Activated CD8-positive, alpha-beta T cell treated with anti-CD3 and anti-CD28 coated beads for 36 hours (primary cell): Measurements from ENCODE around the gene POLN. TPM values are rescaled to one million over a fixed set of nuclear protein-coding genes. Genes with fewer than 3 reads are reported as not detected.

ENCODE experiments used
- ATAC-seq: fragments of 200-7000 bp; cut with Tn5 transposase; one replicate; pipeline ENCODE4 v1.10.0; 2021; ENCODE audit warnings: mild to moderate bottlenecking, moderate library complexity
- CTCF ChIA-PET: fragments of 350-600 bp; sonication (Branson Sonifier 250); formaldehyde crosslinking; loops from one replicate; lab custom pipeline; 2021; ENCODE audit warnings: antibody characterized with exemption; lab: Charles Lee
- POLR2A ChIA-PET: fragments of 350-600 bp; sonication (Branson Sonifier 250); formaldehyde crosslinking; loops from one replicate; lab custom pipeline; 2021; ENCODE audit warnings: antibody characterized with exemption; lab: Charles Lee
- DNase-seq: peaks from one replicate; pipeline ENCODE4 v3.0.0-alpha.2; 2020
- H3K27ac Mint-ChIP-seq: one replicate; pipeline ENCODE4 v1.8.0; 2021; ENCODE audit warnings: mild to moderate bottlenecking, mixed read lengths
- H3K27me3 Mint-ChIP-seq: one replicate; pipeline ENCODE4 v1.8.0; 2021; ENCODE audit warnings: mixed read lengths
- H3K36me3 Mint-ChIP-seq: one replicate; pipeline ENCODE4 v1.8.0; 2021; ENCODE audit warnings: low read depth, mixed read lengths
- H3K4me1 Mint-ChIP-seq: one replicate; pipeline ENCODE4 v1.8.0; 2021; ENCODE audit warnings: low read depth, mixed read lengths
- H3K4me3 Mint-ChIP-seq: one replicate; pipeline ENCODE4 v1.8.0; 2021; ENCODE audit warnings: mild to moderate bottlenecking, moderate library complexity, mixed read lengths
- H3K9me3 Mint-ChIP-seq: one replicate; pipeline ENCODE4 v1.8.0; 2021; ENCODE audit warnings: mixed read lengths
- intact Hi-C: fragments of 100-400 bp; cut with micrococcal nuclease; formaldehyde crosslinking; loops from one replicate; pipeline ENCODE4 v1.10.0; 2022
- total RNA-seq, 2 experiments: library from RNA; stranded (reverse); gene quantifications; one replicate each; pipeline ENCODE4 v1.2.3, GENCODE V29; 2021
- TF ChIP-seq, protein P1 (sequence below): fragments of 200-600 bp; IDR thresholded peaks from one replicate; pipeline ENCODE4 v1.8.0; 2022; ENCODE audit warnings: antibody characterized with exemption, mild to moderate bottlenecking

Gene POLN
- total RNA-seq, 2 experiments from 2014 or later: 2.1 to 2.9 TPM

DNA sequence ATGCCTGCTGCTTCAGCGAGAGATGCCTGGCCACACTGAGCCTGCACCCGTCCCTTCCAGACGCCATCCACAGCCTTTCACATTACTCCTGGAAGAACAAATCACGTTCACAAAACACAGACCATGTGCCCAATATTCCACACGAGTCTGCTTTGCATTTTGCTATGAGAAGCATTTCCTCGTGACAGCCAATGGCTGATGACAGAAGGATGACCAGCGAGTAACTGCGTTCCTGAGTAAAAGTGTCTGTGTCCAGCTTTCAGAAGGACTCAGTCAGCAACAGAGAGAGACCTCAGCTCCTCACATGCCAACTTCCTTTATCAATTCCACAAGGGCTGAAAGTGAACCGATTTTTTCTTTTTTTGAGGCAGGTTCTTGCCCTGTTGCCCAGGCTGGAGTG is 163.3 kb downstream of the POLN start:
- no peak overlapping the region for H3K27ac Mint-ChIP-seq
- DNase-seq (no peak), ATAC-seq (no peak)
- CTCF ChIA-PET: no interaction called here
- no peaks in the 10 kb centered on the region for H3K36me3 Mint-ChIP-seq
- intact Hi-C loops: no loop called here
- no peak overlapping the region for H3K4me3 Mint-ChIP-seq
- H3K9me3 Mint-ChIP-seq: no peaks in the 10 kb centered on the region
- H3K27me3 Mint-ChIP-seq: no peaks in the 10 kb centered on the region
- TF ChIP-seq, protein P1, sequence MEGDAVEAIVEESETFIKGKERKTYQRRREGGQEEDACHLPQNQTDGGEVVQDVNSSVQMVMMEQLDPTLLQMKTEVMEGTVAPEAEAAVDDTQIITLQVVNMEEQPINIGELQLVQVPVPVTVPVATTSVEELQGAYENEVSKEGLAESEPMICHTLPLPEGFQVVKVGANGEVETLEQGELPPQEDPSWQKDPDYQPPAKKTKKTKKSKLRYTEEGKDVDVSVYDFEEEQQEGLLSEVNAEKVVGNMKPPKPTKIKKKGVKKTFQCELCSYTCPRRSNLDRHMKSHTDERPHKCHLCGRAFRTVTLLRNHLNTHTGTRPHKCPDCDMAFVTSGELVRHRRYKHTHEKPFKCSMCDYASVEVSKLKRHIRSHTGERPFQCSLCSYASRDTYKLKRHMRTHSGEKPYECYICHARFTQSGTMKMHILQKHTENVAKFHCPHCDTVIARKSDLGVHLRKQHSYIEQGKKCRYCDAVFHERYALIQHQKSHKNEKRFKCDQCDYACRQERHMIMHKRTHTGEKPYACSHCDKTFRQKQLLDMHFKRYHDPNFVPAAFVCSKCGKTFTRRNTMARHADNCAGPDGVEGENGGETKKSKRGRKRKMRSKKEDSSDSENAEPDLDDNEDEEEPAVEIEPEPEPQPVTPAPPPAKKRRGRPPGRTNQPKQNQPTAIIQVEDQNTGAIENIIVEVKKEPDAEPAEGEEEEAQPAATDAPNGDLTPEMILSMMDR: no peak
- H3K4me1 Mint-ChIP-seq: no peaks in the 10 kb centered on the region
- POLR2A ChIA-PET: no interaction called here

DNA sequence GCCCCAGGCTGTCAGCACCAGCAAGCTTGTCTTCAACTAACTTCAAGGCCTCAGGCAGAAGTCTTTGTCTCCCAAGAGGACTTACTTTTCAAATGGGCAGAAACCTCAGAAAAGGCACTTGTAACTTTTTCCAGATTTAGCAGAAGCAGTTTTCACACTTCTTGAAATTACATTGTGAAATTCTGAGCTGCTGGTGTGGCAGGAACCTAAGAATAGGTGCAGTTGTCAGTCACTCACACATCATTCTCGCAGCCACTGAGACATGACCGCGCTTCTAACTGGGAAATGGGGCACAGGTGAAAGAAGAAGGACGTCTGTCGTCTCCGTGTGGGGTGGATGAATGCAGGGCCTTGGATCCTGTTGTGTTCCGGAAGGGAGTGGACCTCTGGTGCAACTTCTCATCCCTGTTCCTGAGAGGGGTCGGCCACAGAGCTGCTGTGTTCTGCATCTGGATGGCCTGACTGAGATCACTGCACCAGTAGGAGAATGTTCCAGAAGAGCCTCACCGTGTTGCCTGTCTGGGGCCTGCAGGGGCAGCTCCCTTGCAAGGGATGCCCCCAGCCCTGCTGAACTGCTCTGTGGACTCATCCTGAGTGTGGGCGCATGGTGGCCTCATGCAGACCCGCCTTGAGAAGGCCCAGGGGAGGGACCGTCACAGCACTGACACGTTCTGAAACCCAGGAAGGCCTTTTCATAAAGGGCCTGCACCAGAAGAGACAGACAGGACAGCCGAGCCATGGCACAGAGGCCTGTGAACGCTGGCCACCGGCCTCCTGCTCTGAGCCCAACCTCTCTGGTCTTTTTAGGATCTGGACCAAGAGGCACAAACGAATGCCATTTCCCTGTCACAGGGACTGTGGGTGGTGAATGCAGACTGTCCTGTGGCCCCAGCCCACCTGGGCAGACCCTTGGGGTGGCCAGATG is 164.1 kb downstream of the POLN start:
- ChIA-PET CTCF (no interaction called here), POLR2A (no interaction called here)
- intact Hi-C loops: no loop called here
- Mint-ChIP-seq H3K36me3 (no peaks in the 10 kb centered on the region), H3K4me1 (no peaks in the 10 kb centered on the region), H3K27me3 (no peaks in the 10 kb centered on the region), H3K27ac (no peak overlapping the region), H3K4me3 (no peak overlapping the region), H3K9me3 (no peaks in the 10 kb centered on the region)
- DNase-seq (no peak), ATAC-seq (no peak)
- TF ChIP-seq, protein P1: no peak

DNA sequence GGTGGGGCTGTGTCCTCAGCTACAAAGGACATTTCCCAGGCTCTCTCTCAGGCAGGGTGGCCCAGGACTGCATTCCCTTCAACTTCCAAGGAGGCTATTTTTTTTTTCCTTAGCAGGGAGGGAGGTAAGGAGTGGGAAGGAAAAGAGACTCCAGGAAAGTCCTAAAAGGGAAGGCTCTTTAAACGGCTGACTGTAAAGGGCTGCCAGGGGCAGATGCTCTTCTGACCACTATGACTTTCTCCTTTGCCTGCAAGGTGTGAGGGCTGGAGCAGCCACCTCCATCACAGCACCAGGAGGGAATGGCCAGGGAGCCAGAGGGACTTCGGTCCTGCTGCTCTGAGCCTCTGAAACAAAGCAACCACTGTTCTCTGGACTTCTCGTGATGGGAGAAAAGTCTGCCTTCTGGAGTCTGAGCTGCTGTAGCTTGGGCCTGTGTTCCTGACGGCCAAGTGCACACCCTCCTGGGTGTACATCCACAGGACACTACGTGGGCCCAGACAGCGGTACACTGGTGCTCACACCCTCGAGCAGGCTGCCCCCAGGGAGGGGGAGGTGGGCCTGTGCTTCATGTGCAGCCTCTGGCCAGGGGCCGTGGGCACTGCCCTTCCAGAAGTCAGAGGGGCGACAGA is 164.9 kb downstream of the POLN start:
- H3K9me3 Mint-ChIP-seq: no peaks in the 10 kb centered on the region
- TF ChIP-seq, protein P1: no peak
- ChIA-PET CTCF (no interaction called here), POLR2A (no interaction called here)
- no peaks in the 10 kb centered on the region for H3K4me1 Mint-ChIP-seq
- ATAC-seq: no peak
- intact Hi-C loops: no loop called here
- H3K36me3 Mint-ChIP-seq: no peaks in the 10 kb centered on the region
- no peaks in the 10 kb centered on the region for H3K27me3 Mint-ChIP-seq
- no peak overlapping the region for H3K27ac Mint-ChIP-seq
- no peak for DNase-seq
- no peak overlapping the region for H3K4me3 Mint-ChIP-seq

DNA sequence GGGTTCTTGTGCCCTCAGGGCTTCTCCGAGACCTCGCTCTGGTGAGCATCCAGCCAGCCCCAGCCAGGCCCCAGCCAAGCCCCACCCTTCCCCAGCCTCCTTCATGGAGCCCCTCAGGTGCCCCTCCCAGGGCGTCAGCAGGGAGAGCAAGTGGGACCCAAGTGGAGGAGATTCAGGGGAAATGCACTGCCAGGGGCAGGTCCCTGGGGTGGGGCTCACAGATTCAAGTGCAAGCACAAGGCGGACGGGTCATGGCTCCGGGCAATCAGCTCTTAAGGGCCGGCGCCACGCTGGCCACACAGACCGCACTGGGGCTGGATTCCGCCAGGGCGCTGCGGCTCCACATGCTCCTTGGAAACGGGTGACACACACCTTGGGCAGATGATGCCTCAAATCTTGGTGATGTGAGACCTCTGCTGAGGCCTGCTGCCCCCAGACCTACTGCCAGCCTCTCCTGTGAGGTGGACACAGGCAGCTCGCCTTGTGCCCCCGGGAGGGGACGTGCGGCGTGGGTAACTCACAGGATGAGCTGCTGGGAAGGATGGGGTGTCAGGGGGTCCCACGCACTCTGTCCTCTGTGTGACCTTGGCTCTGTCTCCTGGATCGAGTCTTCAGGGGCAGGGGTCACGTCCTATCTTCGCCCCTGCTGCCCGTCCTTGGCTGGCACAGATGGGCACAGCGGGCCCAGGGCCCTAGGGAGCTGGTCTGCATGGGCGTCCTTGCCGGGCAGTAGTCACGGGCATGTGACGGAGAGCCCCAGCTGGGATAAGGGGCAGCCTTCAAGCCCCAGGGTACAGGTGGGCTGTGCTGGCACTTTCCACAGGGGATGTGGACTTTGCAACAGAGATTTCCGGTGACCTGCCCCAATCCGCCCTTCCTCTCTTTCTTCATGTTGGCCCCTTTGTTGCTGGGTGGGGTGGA is 165.7 kb downstream of the POLN start:
- Mint-ChIP-seq H3K27ac (no peak overlapping the region), H3K4me3 (no peak overlapping the region), H3K27me3 (no peaks in the 10 kb centered on the region), H3K9me3 (no peaks in the 10 kb centered on the region), H3K36me3 (no peaks in the 10 kb centered on the region), H3K4me1 (no peaks in the 10 kb centered on the region)
- intact Hi-C loops: no loop called here
- TF ChIP-seq, protein P1: no peak
- ChIA-PET CTCF (no interaction called here), POLR2A (no interaction called here)
- DNase-seq (no peak), ATAC-seq (no peak)
